ENCODE results near the gene GOLGA3. TPM values are rescaled to one million over a fixed set of nuclear protein-coding genes. Genes with fewer than 3 reads are reported as not detected.

Gene GOLGA3
- total and polyA plus RNA-seq, 5 donors from 2014 or later, result 2.0 to 46.4 (median 4.1) TPM

- DNase-seq (no peak), ATAC-seq (ENCODE audit: low read depth in 2 of 2) (no peak)
- Mint-ChIP-seq H3K27me3 (no peaks in the 10 kb centered on the region), H3K4me3 (no peak overlapping the region), H3K27ac (no peak overlapping the region), H3K4me1 (peaks cover 2 to 32% (median 7%) of the 10 kb centered on the region in 4 donors), H3K9me3 (no peaks in the 10 kb centered on the region), H3K36me3 (peaks cover 11% of the 10 kb centered on the region)
- Histone ChIP-seq H3K4me3 (ENCODE audit: low read depth, low read length) (no peak overlapping the region), H3K27me3 (ENCODE audit: control insufficient read depth, insufficient read depth, low read length) (no peaks in the 10 kb centered on the region), H3K27ac (ENCODE audit: insufficient read depth, low read length, poor library complexity, severe bottlenecking) (no peak overlapping the region), H3K36me3 (ENCODE audit: control insufficient read depth, insufficient read depth, low read length) (peaks cover 36% of the 10 kb centered on the region), H3K9me3 (ENCODE audit: control insufficient read depth in 2 of 2, low read length in 2 of 2) (no peaks in the 10 kb centered on the region), H3K4me1 (ENCODE audit: control insufficient read depth, insufficient read depth, low read length, poor library complexity, severe bottlenecking) (peaks cover 11% of the 10 kb centered on the region)
Observed at GRCh38 chr12:132774159-132774558, 54.5 kb downstream of the GOLGA3 start.

- H3K4me1 ChIP-seq (ENCODE audit: control insufficient read depth, insufficient read depth, low read length, poor library complexity, severe bottlenecking), result peaks cover 14% of the 10 kb centered on the region
- ATAC-seq (ENCODE audit: low read depth in 2 of 2) (no peak), DNase-seq (no peak)
- H3K27me3 Mint-ChIP-seq, result no peaks in the 10 kb centered on the region
- H3K4me1 Mint-ChIP-seq, result peaks cover 4 to 38% (median 9%) of the 10 kb centered on the region in 4 donors
- H3K27ac Mint-ChIP-seq, result no peak overlapping the region
- H3K9me3 ChIP-seq (ENCODE audit: control insufficient read depth in 2 of 2, low read length in 2 of 2), result no peaks in the 10 kb centered on the region
- H3K9me3 Mint-ChIP-seq, result no peaks in the 10 kb centered on the region
- peak overlapping the region in 2 of 4 donors; percentile 16 to 33 for H3K4me3 Mint-ChIP-seq
- H3K36me3 ChIP-seq (ENCODE audit: control insufficient read depth, insufficient read depth, low read length), result peaks cover 34% of the 10 kb centered on the region
- no peaks in the 10 kb centered on the region for H3K27me3 ChIP-seq (ENCODE audit: control insufficient read depth, insufficient read depth, low read length)
- H3K36me3 Mint-ChIP-seq, result peaks cover 11% of the 10 kb centered on the region
- no peak overlapping the region for H3K4me3 ChIP-seq (ENCODE audit: low read depth, low read length)
- no peak overlapping the region for H3K27ac ChIP-seq (ENCODE audit: insufficient read depth, low read length, poor library complexity, severe bottlenecking)
Observed at GRCh38 chr12:132773077-132773955, 55.4 kb downstream of the GOLGA3 start.

DNA sequence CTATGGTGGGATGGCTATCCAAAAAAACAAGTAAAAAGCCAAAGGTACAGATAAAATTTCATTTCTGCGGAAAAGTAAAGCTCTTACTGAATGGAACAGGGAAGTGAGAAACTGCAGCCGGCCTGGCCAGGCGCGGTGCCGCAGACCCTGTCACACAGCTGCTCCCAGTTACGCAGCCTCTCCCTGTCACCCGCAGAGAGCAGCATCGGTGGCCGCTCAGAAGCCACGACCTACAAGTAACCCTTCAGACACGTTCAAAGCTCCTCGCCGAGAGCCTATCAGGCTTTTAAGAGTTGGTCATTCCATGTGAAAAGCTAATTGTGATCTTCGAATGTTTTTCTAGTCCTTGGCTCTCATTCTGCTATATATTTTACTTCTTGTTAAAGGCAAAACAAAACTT lies 56.1 kb downstream of the GOLGA3 start:
- H3K36me3 Mint-ChIP-seq, result peaks cover 11% of the 10 kb centered on the region
- H3K4me3 ChIP-seq (ENCODE audit: low read depth, low read length), result no peak overlapping the region
- H3K27ac Mint-ChIP-seq, result no peak overlapping the region
- H3K4me1 Mint-ChIP-seq, result peaks cover 4 to 45% (median 10%) of the 10 kb centered on the region in 4 donors
- DNase-seq, result no peak
- H3K27me3 ChIP-seq (ENCODE audit: control insufficient read depth, insufficient read depth, low read length), result no peaks in the 10 kb centered on the region
- H3K4me3 Mint-ChIP-seq, result no peak overlapping the region
- no peaks in the 10 kb centered on the region for H3K9me3 ChIP-seq (ENCODE audit: control insufficient read depth in 2 of 2, low read length in 2 of 2)
- peaks cover 17% of the 10 kb centered on the region for H3K4me1 ChIP-seq (ENCODE audit: control insufficient read depth, insufficient read depth, low read length, poor library complexity, severe bottlenecking)
- H3K36me3 ChIP-seq (ENCODE audit: control insufficient read depth, insufficient read depth, low read length), result peaks cover 28% of the 10 kb centered on the region
- peak in 1 of 2 donors; percentile 20 for ATAC-seq (ENCODE audit: low read depth in 2 of 2)
- no peaks in the 10 kb centered on the region for H3K9me3 Mint-ChIP-seq
- no peaks in the 10 kb centered on the region for H3K27me3 Mint-ChIP-seq
- no peak overlapping the region for H3K27ac ChIP-seq (ENCODE audit: insufficient read depth, low read length, poor library complexity, severe bottlenecking)

DNA sequence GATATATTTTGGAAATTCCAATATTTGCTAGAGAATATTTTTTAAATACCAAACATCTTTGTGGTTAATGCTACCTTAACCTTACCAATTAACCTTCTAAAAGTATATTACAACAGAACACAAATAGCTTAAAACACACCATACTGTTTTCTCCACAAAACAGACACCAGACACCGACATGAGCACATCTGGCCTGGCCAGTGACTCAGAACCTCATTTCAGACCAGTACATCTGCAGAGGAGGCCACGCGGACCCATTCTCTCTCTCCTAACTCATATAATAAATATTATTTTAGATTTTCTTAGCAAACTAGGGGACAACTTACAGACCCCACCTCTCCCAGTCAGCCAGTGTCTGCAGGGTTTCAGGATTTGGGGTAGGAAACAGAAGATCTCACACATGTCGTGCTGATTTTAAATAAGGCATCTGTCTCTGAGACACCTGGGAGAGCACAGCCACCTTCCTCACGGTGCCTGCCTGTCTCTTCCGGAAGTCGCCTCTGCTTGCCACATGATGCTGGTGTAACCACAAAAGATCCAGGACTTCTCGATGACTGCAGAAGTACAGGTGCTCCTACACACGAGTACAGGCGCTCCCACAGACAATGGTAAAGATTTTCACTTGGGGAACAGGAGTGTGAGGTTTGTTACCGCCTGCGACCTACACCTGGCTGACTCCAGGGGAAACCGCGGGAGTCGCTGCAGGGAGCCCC lies 57.4 kb downstream of the GOLGA3 start:
- peaks cover 16% of the 10 kb centered on the region for H3K36me3 ChIP-seq (ENCODE audit: control insufficient read depth, insufficient read depth, low read length)
- H3K4me3 ChIP-seq (ENCODE audit: low read depth, low read length), result peak overlapping the region; percentile 16
- H3K9me3 ChIP-seq (ENCODE audit: control insufficient read depth in 2 of 2, low read length in 2 of 2), result no peaks in the 10 kb centered on the region
- H3K4me1 Mint-ChIP-seq, result peaks cover 4 to 47% (median 10%) of the 10 kb centered on the region in 4 donors
- no peaks in the 10 kb centered on the region for H3K27me3 ChIP-seq (ENCODE audit: control insufficient read depth, insufficient read depth, low read length)
- H3K36me3 Mint-ChIP-seq, result peaks cover 8% of the 10 kb centered on the region
- peak overlapping the region; percentile 47 for H3K27ac ChIP-seq (ENCODE audit: insufficient read depth, low read length, poor library complexity, severe bottlenecking)
- no peaks in the 10 kb centered on the region for H3K27me3 Mint-ChIP-seq
- DNase-seq (peak; percentile 18 to 68 (median 51)), ATAC-seq (ENCODE audit: low read depth in 2 of 2) (peak; percentile 72)
- H3K9me3 Mint-ChIP-seq, result no peaks in the 10 kb centered on the region
- peak overlapping the region; percentile 41 to 70 (median 52) for H3K4me3 Mint-ChIP-seq
- peak overlapping the region; percentile 62 to 80 (median 74) for H3K27ac Mint-ChIP-seq
- H3K4me1 ChIP-seq (ENCODE audit: control insufficient read depth, insufficient read depth, low read length, poor library complexity, severe bottlenecking), result peaks cover 17% of the 10 kb centered on the region

- Mint-ChIP-seq H3K4me1 (peaks cover 4 to 39% (median 13%) of the 10 kb centered on the region in 4 donors), H3K27ac (no peak overlapping the region)
- no peak overlapping the region for H3K27ac ChIP-seq (ENCODE audit: insufficient read depth, low read length, poor library complexity, severe bottlenecking)
Observed at GRCh38 chr12:132766380-132767085, 62.1 kb downstream of the GOLGA3 start.

GRCh38 chr12:132765361-132765760 lies 63.3 kb downstream of the GOLGA3 start:
- Histone ChIP-seq H3K9me3 (ENCODE audit: control insufficient read depth in 2 of 2, low read length in 2 of 2) (no peaks in the 10 kb centered on the region), H3K27me3 (ENCODE audit: control insufficient read depth, insufficient read depth, low read length) (no peaks in the 10 kb centered on the region), H3K36me3 (ENCODE audit: control insufficient read depth, insufficient read depth, low read length) (no peaks in the 10 kb centered on the region), H3K4me3 (ENCODE audit: low read depth, low read length) (no peak overlapping the region), H3K27ac (ENCODE audit: insufficient read depth, low read length, poor library complexity, severe bottlenecking) (no peak overlapping the region), H3K4me1 (ENCODE audit: control insufficient read depth, insufficient read depth, low read length, poor library complexity, severe bottlenecking) (peaks cover 23% of the 10 kb centered on the region)
- H3K4me1 Mint-ChIP-seq, result peaks cover 2 to 41% (median 15%) of the 10 kb centered on the region in 4 donors
- H3K27me3 Mint-ChIP-seq, result no peaks in the 10 kb centered on the region
- H3K27ac Mint-ChIP-seq, result peak overlapping the region in 1 of 3 donors; percentile 44
- ATAC-seq (ENCODE audit: low read depth in 2 of 2), result no peak
- no peaks in the 10 kb centered on the region for H3K36me3 Mint-ChIP-seq
- peak overlapping the region in 2 of 4 donors; percentile 15 to 38 for H3K4me3 Mint-ChIP-seq
- H3K9me3 Mint-ChIP-seq, result no peaks in the 10 kb centered on the region
- no peak for DNase-seq

More at GRCh38 chr12:132766380-132767085, 62.1 kb downstream of the GOLGA3 start:
- DNase-seq (no peak), ATAC-seq (ENCODE audit: low read depth in 2 of 2) (no peak)
- Mint-ChIP-seq H3K9me3 (no peaks in the 10 kb centered on the region), H3K36me3 (no peaks in the 10 kb centered on the region), H3K4me3 (no peak overlapping the region), H3K27me3 (no peaks in the 10 kb centered on the region)
- Histone ChIP-seq H3K9me3 (ENCODE audit: control insufficient read depth in 2 of 2, low read length in 2 of 2) (no peaks in the 10 kb centered on the region), H3K4me1 (ENCODE audit: control insufficient read depth, insufficient read depth, low read length, poor library complexity, severe bottlenecking) (peaks cover 20% of the 10 kb centered on the region), H3K27me3 (ENCODE audit: control insufficient read depth, insufficient read depth, low read length) (no peaks in the 10 kb centered on the region), H3K4me3 (ENCODE audit: low read depth, low read length) (no peak overlapping the region), H3K36me3 (ENCODE audit: control insufficient read depth, insufficient read depth, low read length) (no peaks in the 10 kb centered on the region)

GRCh38 chr12:132764231-132764630 lies 64.4 kb downstream of the GOLGA3 start:
- H3K27ac Mint-ChIP-seq, result no peak overlapping the region
- H3K4me3 Mint-ChIP-seq, result no peak overlapping the region

More at GRCh38 chr12:132764231-132764630, 64.4 kb downstream of the GOLGA3 start:
- Histone ChIP-seq H3K9me3 (ENCODE audit: control insufficient read depth in 2 of 2, low read length in 2 of 2) (no peaks in the 10 kb centered on the region), H3K27me3 (ENCODE audit: control insufficient read depth, insufficient read depth, low read length) (no peaks in the 10 kb centered on the region), H3K27ac (ENCODE audit: insufficient read depth, low read length, poor library complexity, severe bottlenecking) (no peak overlapping the region), H3K4me3 (ENCODE audit: low read depth, low read length) (no peak overlapping the region), H3K36me3 (ENCODE audit: control insufficient read depth, insufficient read depth, low read length) (peaks cover 3% of the 10 kb centered on the region), H3K4me1 (ENCODE audit: control insufficient read depth, insufficient read depth, low read length, poor library complexity, severe bottlenecking) (peaks cover 33% of the 10 kb centered on the region)
- ATAC-seq (ENCODE audit: low read depth in 2 of 2), result no peak
- peaks cover 5 to 46% (median 20%) of the 10 kb centered on the region in 4 donors for H3K4me1 Mint-ChIP-seq
- H3K36me3 Mint-ChIP-seq, result no peaks in the 10 kb centered on the region
- no peak for DNase-seq
- no peaks in the 10 kb centered on the region for H3K9me3 Mint-ChIP-seq
- H3K27me3 Mint-ChIP-seq, result no peaks in the 10 kb centered on the region

Data from CD4-positive, CD25-positive, alpha-beta regulatory T cell (primary cell).